HCT116 (cell line): ENCODE results near the gene MAP4.
A peak's percentile ranks its signal among the peaks of the same experiment; 100 is the strongest.

Source experiments
- CBX3 ChIP-seq: IDR thresholded peaks from 2 replicates; pipeline ENCODE4 v1.6.1; 2012; ENCODE audit warnings: low read depth
- CEBPB ChIP-seq: IDR thresholded peaks from 2 replicates; pipeline ENCODE4 v1.6.1; 2012; ENCODE audit warnings: low read depth
- CTCF ChIP-seq, 3 experiments: fragments of 200-600 bp in 1 of 3; sonication (generic) in 1 of 3; IDR thresholded peaks in 2 of 3; conservative IDR thresholded peaks in 1 of 3; 2 replicates each; pipeline ENCODE4 v1.5.1; 2012 to 2017; ENCODE audit warnings: low read depth in 2 of 3, low read length in 2 of 3, antibody characterized with exemption in 1 of 3, borderline replicate concordance in 1 of 3, control low read depth in 1 of 3, mild to moderate bottlenecking in 1 of 3, mixed read lengths in 1 of 3, mixed run types in 1 of 3, moderate library complexity in 1 of 3; ENCODE audit not compliant: insufficient read depth in 1 of 3
- POLR2A ChIP-seq: IDR thresholded peaks from 2 replicates; pipeline ENCODE4 v1.7.0; 2011; ENCODE audit warnings: borderline replicate concordance; ENCODE audit not compliant: insufficient read depth, insufficient read length; ENCODE audit errors: extremely low read depth
- POLR2AphosphoS5 ChIP-seq: IDR thresholded peaks from 2 replicates; pipeline ENCODE4 v1.6.1; 2011; ENCODE audit warnings: mild to moderate bottlenecking, low read depth, low read length, moderate library complexity
- YY1 ChIP-seq: IDR thresholded peaks from 2 replicates; pipeline ENCODE4 v1.6.1; 2011; ENCODE audit warnings: low read length, low read depth, moderate library complexity, mild to moderate bottlenecking; ENCODE audit not compliant: insufficient replicate concordance; ENCODE audit errors: extremely low read depth
- ZFX ChIP-seq: fragments of 450-650 bp; IDR thresholded peaks from 2 replicates; pipeline ENCODE4 v1.6.1; 2017
- TF ChIP-seq, protein P1 (sequence below): IDR thresholded peaks from 2 replicates; pipeline ENCODE4 v1.6.1; 2012

- TF ChIP-seq POLR2A (no peak), CTCF (IDR thresholded peaks at IDR 0.05 in 2 of 3, conservative IDR thresholded peaks at IDR 0.05 in 1 of 3; ENCODE audit: borderline replicate concordance in 1 of 3, insufficient read depth in 1 of 3, low read depth in 2 of 3, low read length in 2 of 3) (peak in 1 of 3 experiments; percentile 28; a peak in 1 of 6 replicates), CBX3 (no peak), YY1 (no peak), POLR2AphosphoS5 (no peak), ZFX (no peak), CEBPB (no peak)
- TF ChIP-seq, protein P1, sequence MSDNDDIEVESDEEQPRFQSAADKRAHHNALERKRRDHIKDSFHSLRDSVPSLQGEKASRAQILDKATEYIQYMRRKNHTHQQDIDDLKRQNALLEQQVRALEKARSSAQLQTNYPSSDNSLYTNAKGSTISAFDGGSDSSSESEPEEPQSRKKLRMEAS = no peak
These were observed 151.0 kb downstream of the MAP4 start for GRCh38 chr3:47865192-47865591.
